Astrocyte (in vitro differentiated cells and primary cell): Measurements from ENCODE around the gene ZBTB12. TPM values are rescaled to one million over a fixed set of nuclear protein-coding genes. Genes with fewer than 3 reads are reported as not detected.

Experiments used
- DNase-seq: peaks from one replicate; pipeline ENCODE4 v3.0.0-alpha.2; 2010; ENCODE audit warnings: low read depth
- FAIRE-seq: peaks from 2 replicates; lab custom pipeline; 2011; peaks lifted over from hg19 to GRCh38; lab: Jason Lieb, UNC
- H2AFZ ChIP-seq: 2 replicates; pipeline ENCODE4 v1.6.0; 2012; ENCODE audit warnings: low read depth, low read length, inconsistent platforms
- H3K27ac ChIP-seq: 2 replicates; pipeline ENCODE4 v1.5.1; 2011; ENCODE audit warnings: low read depth, low read length, inconsistent platforms
- H3K27me3 ChIP-seq: 2 replicates; pipeline ENCODE4 v1.6.0; 2011; ENCODE audit warnings: low read length, inconsistent platforms; ENCODE audit not compliant: insufficient read depth
- H3K36me3 ChIP-seq: 2 replicates; pipeline ENCODE4 v1.5.1; 2011; ENCODE audit warnings: low read length, inconsistent platforms; ENCODE audit not compliant: insufficient read depth
- H3K4me1 ChIP-seq: 2 replicates; pipeline ENCODE4 v1.5.1; 2011; ENCODE audit warnings: low read length, inconsistent platforms; ENCODE audit not compliant: insufficient read depth
- H3K4me2 ChIP-seq: 2 replicates; pipeline ENCODE4 v1.6.0; 2012; ENCODE audit warnings: low read length, inconsistent platforms
- H3K4me3 ChIP-seq: 2 replicates; pipeline ENCODE4 v1.5.1; 2011; ENCODE audit warnings: low read depth, mild to moderate bottlenecking, low read length, inconsistent platforms; ENCODE audit not compliant: insufficient read depth
- H3K79me2 ChIP-seq: 2 replicates; pipeline ENCODE4 v1.6.0; 2012; ENCODE audit warnings: mild to moderate bottlenecking, low read length, inconsistent platforms; ENCODE audit not compliant: insufficient read depth
- H3K9ac ChIP-seq: 2 replicates; pipeline ENCODE4 v1.6.0; 2012; ENCODE audit warnings: mild to moderate bottlenecking, low read length, inconsistent platforms
- H3K9me3 ChIP-seq: 2 replicates; pipeline ENCODE4 v1.5.1; 2012; ENCODE audit warnings: low read depth, mild to moderate bottlenecking, low read length, inconsistent platforms; ENCODE audit not compliant: insufficient read depth
- H4K20me1 ChIP-seq: 2 replicates; pipeline ENCODE4 v1.6.0; 2012; ENCODE audit warnings: low read length, inconsistent platforms; ENCODE audit not compliant: insufficient read depth
- H3K27ac Mint-ChIP-seq: one replicate; pipeline ENCODE4 v1.8.0; 2021; ENCODE audit warnings: mild to moderate bottlenecking, mixed read lengths; ENCODE audit not compliant: unreplicated experiment
- H3K27me3 Mint-ChIP-seq: one replicate; pipeline ENCODE4 v1.8.0; 2021; ENCODE audit warnings: low read depth, mixed read lengths; ENCODE audit not compliant: unreplicated experiment
- H3K36me3 Mint-ChIP-seq: one replicate; pipeline ENCODE4 v1.8.0; 2021; ENCODE audit warnings: low read depth, mixed read lengths; ENCODE audit not compliant: unreplicated experiment
- H3K4me1 Mint-ChIP-seq: one replicate; pipeline ENCODE4 v1.8.0; 2021; ENCODE audit warnings: low read depth, mixed read lengths; ENCODE audit not compliant: unreplicated experiment
- H3K4me3 Mint-ChIP-seq: one replicate; pipeline ENCODE4 v1.8.0; 2021; ENCODE audit warnings: mild to moderate bottlenecking, moderate library complexity, mixed read lengths; ENCODE audit not compliant: unreplicated experiment
- H3K9me3 Mint-ChIP-seq: one replicate; pipeline ENCODE4 v1.8.0; 2021; ENCODE audit warnings: mild to moderate bottlenecking, mixed read lengths; ENCODE audit not compliant: unreplicated experiment
- CTCF ChIP-seq: IDR thresholded peaks from 2 replicates; pipeline ENCODE4 v1.5.1; 2011; ENCODE audit warnings: low read depth, mild to moderate bottlenecking, inconsistent platforms, low read length, moderate library complexity; ENCODE audit not compliant: insufficient read depth
- EZH2 ChIP-seq: IDR thresholded peaks from 2 replicates; pipeline ENCODE4 v1.6.1; 2012; ENCODE audit warnings: mild to moderate bottlenecking, low read length, inconsistent platforms; ENCODE audit not compliant: insufficient read depth
- total RNA-seq: library from RNA; stranded (reverse); gene quantifications from 2 replicates; pipeline ENCODE4 v1.2.1, GENCODE V29; 2021

The ZBTB12 gene
- total RNA-seq, 1 donor from 2014 or later = 4.6 TPM

GRCh38 chr6:31875877-31876276 is 26.0 kb downstream of the ZBTB12 start:
- H3K27ac ChIP-seq = no peak overlapping the region
- no peak overlapping the region for H3K4me2 ChIP-seq
- DNase-seq (no peak), FAIRE-seq (no peak)
- H4K20me1 ChIP-seq = peaks cover 1% of the 10 kb centered on the region
- no peak overlapping the region for H2AFZ ChIP-seq
- Mint-ChIP-seq H3K4me3 (no peak overlapping the region), H3K27me3 (peaks cover 11% of the 10 kb centered on the region), H3K4me1 (peaks cover 9% of the 10 kb centered on the region), H3K9me3 (no peaks in the 10 kb centered on the region), H3K27ac (peak overlapping the region; percentile 78), H3K36me3 (peaks cover 3% of the 10 kb centered on the region)
- TF ChIP-seq CTCF (no peak), EZH2 (no peak)
- H3K79me2 ChIP-seq = no peaks in the 10 kb centered on the region
- H3K27me3 ChIP-seq = no peaks in the 10 kb centered on the region
- no peaks in the 10 kb centered on the region for H3K4me1 ChIP-seq
- peaks cover 10% of the 10 kb centered on the region for H3K36me3 ChIP-seq
- no peak overlapping the region for H3K9ac ChIP-seq
- H3K9me3 ChIP-seq = no peaks in the 10 kb centered on the region
- H3K4me3 ChIP-seq = no peak overlapping the region

- Histone ChIP-seq H3K9me3 (no peaks in the 10 kb centered on the region), H3K27me3 (no peaks in the 10 kb centered on the region), H3K4me1 (no peaks in the 10 kb centered on the region), H3K4me3 (no peak overlapping the region), H3K9ac (no peak overlapping the region), H3K27ac (no peak overlapping the region), H4K20me1 (no peaks in the 10 kb centered on the region), H3K79me2 (no peaks in the 10 kb centered on the region), H3K36me3 (peaks cover 4% of the 10 kb centered on the region), H3K4me2 (no peak overlapping the region), H2AFZ (no peak overlapping the region)
- peaks cover 11% of the 10 kb centered on the region for H3K4me1 Mint-ChIP-seq
- H3K4me3 Mint-ChIP-seq = no peak overlapping the region
- H3K36me3 Mint-ChIP-seq = peaks cover 2% of the 10 kb centered on the region
- no peaks in the 10 kb centered on the region for H3K9me3 Mint-ChIP-seq
- DNase-seq = no peak
- FAIRE-seq = no peak
- H3K27ac Mint-ChIP-seq = no peak overlapping the region
- peaks cover 11% of the 10 kb centered on the region for H3K27me3 Mint-ChIP-seq
- TF ChIP-seq EZH2 (no peak), CTCF (no peak)
Measured at GRCh38 chr6:31874836-31875572, 26.9 kb downstream of the ZBTB12 start.

- Mint-ChIP-seq H3K27me3 (peaks cover 11% of the 10 kb centered on the region), H3K4me1 (peaks cover 11% of the 10 kb centered on the region), H3K36me3 (peaks cover 1% of the 10 kb centered on the region), H3K4me3 (no peak overlapping the region), H3K27ac (no peak overlapping the region), H3K9me3 (no peaks in the 10 kb centered on the region)
- no peak overlapping the region for H3K4me2 ChIP-seq
- no peak overlapping the region for H3K4me3 ChIP-seq
- H3K9me3 ChIP-seq = no peaks in the 10 kb centered on the region
- no peak for DNase-seq
- H2AFZ ChIP-seq = no peak overlapping the region
- H4K20me1 ChIP-seq = no peaks in the 10 kb centered on the region
- H3K27me3 ChIP-seq = no peaks in the 10 kb centered on the region
- no peak for TF ChIP-seq CTCF
- TF ChIP-seq EZH2 = no peak
- no peak overlapping the region for H3K27ac ChIP-seq
- H3K4me1 ChIP-seq = no peaks in the 10 kb centered on the region
- no peaks in the 10 kb centered on the region for H3K36me3 ChIP-seq
- no peak for FAIRE-seq
- H3K9ac ChIP-seq = no peak overlapping the region
- no peaks in the 10 kb centered on the region for H3K79me2 ChIP-seq
Measured at GRCh38 chr6:31874084-31874670, 27.7 kb downstream of the ZBTB12 start.
